H9 (cell line): ENCODE measurements around the gene FANCC. TPM values are rescaled to one million over a fixed set of nuclear protein-coding genes. Genes with fewer than 3 reads are reported as not detected.

ENCODE experiments used
- DNase-seq: peaks from one replicate; pipeline ENCODE4 v3.0.0-alpha.2; 2017
- H2AFZ ChIP-seq: one replicate; pipeline ENCODE4 v1.6.1; 2013; ENCODE audit warnings: mild to moderate bottlenecking, low read length, control low read depth, moderate library complexity
- H2AK5ac ChIP-seq: 2 replicates; pipeline ENCODE4 v1.6.1; 2013; ENCODE audit warnings: low read length, control low read depth, mixed read lengths; ENCODE audit not compliant: insufficient read length
- H2BK120ac ChIP-seq: one replicate; pipeline ENCODE4 v1.6.1; 2013; ENCODE audit warnings: low read depth, mild to moderate bottlenecking, low read length, control low read depth, inconsistent platforms; ENCODE audit not compliant: poor library complexity, severe bottlenecking
- H2BK12ac ChIP-seq: 2 replicates; pipeline ENCODE4 v1.6.1; 2013; ENCODE audit warnings: low read length, control low read depth, mixed read lengths, low read depth; ENCODE audit not compliant: insufficient read length
- H2BK15ac ChIP-seq: 2 replicates; pipeline ENCODE4 v1.6.1; 2013; ENCODE audit warnings: low read depth, low read length, control low read depth
- H2BK20ac ChIP-seq: one replicate; pipeline ENCODE4 v1.6.1; 2013; ENCODE audit warnings: low read depth, mild to moderate bottlenecking, low read length, control low read depth, inconsistent platforms; ENCODE audit not compliant: poor library complexity, severe bottlenecking
- H2BK5ac ChIP-seq: 2 replicates; pipeline ENCODE4 v1.6.1; 2013; ENCODE audit warnings: low read length, control low read depth, mixed read lengths; ENCODE audit not compliant: insufficient read length
- H3K14ac ChIP-seq: 2 replicates; pipeline ENCODE4 v1.6.1; 2013; ENCODE audit warnings: low read length, control low read depth; ENCODE audit not compliant: insufficient read depth
- H3K18ac ChIP-seq: 2 replicates; pipeline ENCODE4 v1.6.1; 2013; ENCODE audit warnings: low read depth, mild to moderate bottlenecking, mixed read lengths, low read length, control low read depth; ENCODE audit not compliant: insufficient read length
- H3K23ac ChIP-seq: 2 replicates; pipeline ENCODE4 v1.6.1; 2013; ENCODE audit warnings: low read length, control low read depth, mixed read lengths, low read depth; ENCODE audit not compliant: insufficient read length
- H3K23me2 ChIP-seq: 2 replicates; pipeline ENCODE4 v1.6.1; 2013; ENCODE audit warnings: low read depth, mild to moderate bottlenecking, mixed read lengths, low read length, control low read depth; ENCODE audit not compliant: insufficient read length, poor library complexity, severe bottlenecking
- H3K27ac ChIP-seq: 2 replicates; pipeline ENCODE4 v1.5.1; 2013; ENCODE audit warnings: low read length, control low read depth, mixed read lengths, low read depth; ENCODE audit not compliant: insufficient read length
- H3K27me3 ChIP-seq: 2 replicates; pipeline ENCODE4 v1.6.1; 2013; ENCODE audit warnings: low read length, control low read depth, inconsistent platforms; ENCODE audit not compliant: insufficient read depth
- H3K4ac ChIP-seq: 2 replicates; pipeline ENCODE4 v1.6.1; 2013; ENCODE audit warnings: low read depth, mild to moderate bottlenecking, control low read depth, inconsistent platforms, low read length, moderate library complexity
- H3K4me1 ChIP-seq: 2 replicates; pipeline ENCODE4 v1.6.1; 2013; ENCODE audit warnings: low read length, control low read depth, inconsistent platforms; ENCODE audit not compliant: insufficient read depth
- H3K4me2 ChIP-seq: 2 replicates; pipeline ENCODE4 v1.6.1; 2013; ENCODE audit warnings: low read length, control low read depth, mixed read lengths; ENCODE audit not compliant: insufficient read length, insufficient read depth
- H3K56ac ChIP-seq: 2 replicates; pipeline ENCODE4 v1.6.1; 2013; ENCODE audit warnings: low read depth, mild to moderate bottlenecking, mixed read lengths, low read length, control low read depth; ENCODE audit not compliant: insufficient read length
- H3K79me1 ChIP-seq: 2 replicates; pipeline ENCODE4 v1.6.1; 2013; ENCODE audit warnings: low read depth, mild to moderate bottlenecking, moderate library complexity, low read length, control low read depth, inconsistent platforms; ENCODE audit not compliant: insufficient read depth, poor library complexity, severe bottlenecking
- H3K79me2 ChIP-seq: 2 replicates; pipeline ENCODE4 v1.6.1; 2013; ENCODE audit warnings: low read length, control low read depth, inconsistent platforms; ENCODE audit not compliant: insufficient read depth
- H3K9ac ChIP-seq: 2 replicates; pipeline ENCODE4 v1.6.1; 2013; ENCODE audit warnings: low read length, control low read depth, mixed read lengths; ENCODE audit not compliant: insufficient read length; ENCODE audit errors: extremely low read depth
- H3K9me3 ChIP-seq: one replicate; pipeline ENCODE4 v1.6.1; 2013; ENCODE audit warnings: low read depth, low read length, inconsistent platforms; ENCODE audit not compliant: control insufficient read depth
- H3T11ph ChIP-seq: one replicate; pipeline ENCODE4 v1.6.1; 2013; ENCODE audit warnings: mild to moderate bottlenecking, low read length, control low read depth, inconsistent platforms
- H4K20me1 ChIP-seq: one replicate; pipeline ENCODE4 v1.6.1; 2013; ENCODE audit not compliant: control insufficient read depth, insufficient read length, insufficient read depth
- H4K5ac ChIP-seq: 2 replicates; pipeline ENCODE4 v1.6.1; 2013; ENCODE audit warnings: low read depth, mild to moderate bottlenecking, mixed read lengths, low read length, control low read depth; ENCODE audit not compliant: insufficient read length
- H4K8ac ChIP-seq: replicated peaks from 2 replicates; pipeline ENCODE4 v1.6.1; 2013; ENCODE audit warnings: low read length, control low read depth, mixed read lengths, low read depth; ENCODE audit not compliant: insufficient read length
- H4K91ac ChIP-seq: 2 replicates; pipeline ENCODE4 v1.6.1; 2013; ENCODE audit warnings: low read depth, mild to moderate bottlenecking, moderate library complexity, mixed read lengths, low read length, control low read depth; ENCODE audit not compliant: insufficient read length
- H3K27ac Mint-ChIP-seq, 3 experiments: 2 replicates in 2 of 3; 3 replicates in 1 of 3; pipeline ENCODE4 v1.8.0; 2020 to 2021; ENCODE audit warnings: mixed read lengths in 3 of 3, mild to moderate bottlenecking in 1 of 3, moderate library complexity in 1 of 3
- H3K27me3 Mint-ChIP-seq: 2 replicates; pipeline ENCODE4 v1.8.0; 2021; ENCODE audit warnings: low read depth, mild to moderate bottlenecking, moderate library complexity, mixed read lengths
- H3K36me3 Mint-ChIP-seq, 3 experiments: 2 replicates in 2 of 3; 3 replicates in 1 of 3; pipeline ENCODE4 v1.8.0; 2020 to 2021; ENCODE audit warnings: low read depth in 3 of 3, mixed read lengths in 3 of 3; ENCODE audit not compliant: insufficient read depth in 1 of 3
- H3K4me1 Mint-ChIP-seq, 2 experiments: 2 replicates each; pipeline ENCODE4 v1.8.0; 2020; ENCODE audit warnings: mixed read lengths in 2 of 2
- H3K4me3 Mint-ChIP-seq, 2 experiments: 2 replicates in 1 of 2; 3 replicates in 1 of 2; pipeline ENCODE4 v1.8.0; 2020 to 2021; ENCODE audit warnings: mild to moderate bottlenecking in 2 of 2, mixed read lengths in 2 of 2, moderate library complexity in 1 of 2
- H3K9me3 Mint-ChIP-seq, 2 experiments: 2 replicates in 1 of 2; 3 replicates in 1 of 2; pipeline ENCODE4 v1.8.0; 2020; ENCODE audit warnings: mild to moderate bottlenecking in 2 of 2, mixed read lengths in 2 of 2, moderate library complexity in 1 of 2
- WGBS: extraction: QIAGEN DNeasy Blood & Tissue Kit; methylation state at CpG from one replicate; pipeline ENCODE4 v1.1.7; 2013; ENCODE audit warnings: missing lambda C conversion rate, low lambda C conversion rate, mixed read lengths; ENCODE audit not compliant: insufficient read length; ENCODE audit errors: extremely low coverage; 5-methylcytosine and 5-hydroxymethylcytosine counted together
- total RNA-seq: library from RNA; stranded (reverse); gene quantifications from 2 replicates; pipeline ENCODE4 v1.2.1, GENCODE V29; 2021
- TF ChIP-seq, protein P1 (sequence below): fragments of 200-600 bp; sonication (generic); conservative IDR thresholded peaks from 3 replicates; pipeline ENCODE4 v1.8.0; 2021; ENCODE audit warnings: antibody characterized with exemption, mild to moderate bottlenecking

Gene FANCC
- total RNA-seq, 1 experiment from 2014 or later, result 14.6 TPM

DNA sequence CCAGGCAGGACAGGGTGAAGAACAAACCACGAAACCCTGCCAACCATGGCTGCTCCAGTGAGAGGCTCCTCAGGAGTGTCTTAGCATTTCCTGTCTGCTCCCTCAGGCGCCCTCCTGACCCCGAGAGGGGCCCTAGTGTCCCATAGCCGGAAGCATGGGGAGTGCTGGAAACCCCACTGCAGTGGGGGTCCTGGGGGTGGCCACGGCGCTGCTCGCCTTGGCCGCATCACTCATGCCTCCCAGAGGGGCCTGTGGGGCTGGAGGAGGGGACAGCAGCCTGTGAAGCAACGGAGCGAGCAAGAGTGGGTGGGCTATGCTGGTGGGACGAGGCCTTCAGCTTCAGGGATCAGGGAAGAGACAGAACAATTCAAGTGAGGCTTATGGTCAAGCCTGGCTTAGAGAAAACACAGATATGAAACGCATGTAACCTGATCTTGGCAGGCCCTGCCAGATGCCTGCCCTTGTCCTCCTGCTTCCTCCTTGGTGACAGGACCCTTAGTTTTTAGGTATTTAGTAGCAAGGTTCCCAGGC is 219.1 kb downstream of the FANCC start:
- TF ChIP-seq, protein P1, sequence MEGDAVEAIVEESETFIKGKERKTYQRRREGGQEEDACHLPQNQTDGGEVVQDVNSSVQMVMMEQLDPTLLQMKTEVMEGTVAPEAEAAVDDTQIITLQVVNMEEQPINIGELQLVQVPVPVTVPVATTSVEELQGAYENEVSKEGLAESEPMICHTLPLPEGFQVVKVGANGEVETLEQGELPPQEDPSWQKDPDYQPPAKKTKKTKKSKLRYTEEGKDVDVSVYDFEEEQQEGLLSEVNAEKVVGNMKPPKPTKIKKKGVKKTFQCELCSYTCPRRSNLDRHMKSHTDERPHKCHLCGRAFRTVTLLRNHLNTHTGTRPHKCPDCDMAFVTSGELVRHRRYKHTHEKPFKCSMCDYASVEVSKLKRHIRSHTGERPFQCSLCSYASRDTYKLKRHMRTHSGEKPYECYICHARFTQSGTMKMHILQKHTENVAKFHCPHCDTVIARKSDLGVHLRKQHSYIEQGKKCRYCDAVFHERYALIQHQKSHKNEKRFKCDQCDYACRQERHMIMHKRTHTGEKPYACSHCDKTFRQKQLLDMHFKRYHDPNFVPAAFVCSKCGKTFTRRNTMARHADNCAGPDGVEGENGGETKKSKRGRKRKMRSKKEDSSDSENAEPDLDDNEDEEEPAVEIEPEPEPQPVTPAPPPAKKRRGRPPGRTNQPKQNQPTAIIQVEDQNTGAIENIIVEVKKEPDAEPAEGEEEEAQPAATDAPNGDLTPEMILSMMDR, result no peak

More for the DNA sequence above, 219.1 kb downstream of the FANCC start:
- H3K14ac ChIP-seq, result no peak overlapping the region
- no peaks in the 10 kb centered on the region for H3K23me2 ChIP-seq
- Mint-ChIP-seq H3K4me3 (no peak overlapping the region), H3K4me1 (peaks cover 16 to 23% of the 10 kb centered on the region in 2 experiments), H3K27ac (peak overlapping the region; percentile 73 to 92 (median 77); a peak in 4 of 7 replicates), H3K9me3 (no peaks in the 10 kb centered on the region), H3K27me3 (no peaks in the 10 kb centered on the region), H3K36me3 (peaks cover 0 to 3% (median 2%) of the 10 kb centered on the region in 3 experiments; a peak in 3 of 7 replicates)
- H3K9ac ChIP-seq, result no peak overlapping the region
- H2AFZ ChIP-seq, result no peak overlapping the region
- H3K18ac ChIP-seq, result no peak overlapping the region
- H3K4me1 ChIP-seq, result no peaks in the 10 kb centered on the region
- H3K4me2 ChIP-seq, result no peak overlapping the region
- no peak overlapping the region for H3K4ac ChIP-seq
- H2AK5ac ChIP-seq, result no peak overlapping the region
- no peak overlapping the region for H2BK5ac ChIP-seq
- no peak overlapping the region for H2BK120ac ChIP-seq
- H4K91ac ChIP-seq, result no peak overlapping the region
- H3K27me3 ChIP-seq, result no peaks in the 10 kb centered on the region
- no peak overlapping the region for H3K23ac ChIP-seq
- H4K8ac ChIP-seq, result no peak overlapping the region
- H3K27ac ChIP-seq, result no peak overlapping the region
- no peak overlapping the region for H4K5ac ChIP-seq
- no peak overlapping the region for H3T11ph ChIP-seq
- no peak overlapping the region for H2BK12ac ChIP-seq
- H3K79me2 ChIP-seq, result no peaks in the 10 kb centered on the region
- no peaks in the 10 kb centered on the region for H3K79me1 ChIP-seq
- H3K9me3 ChIP-seq, result no peaks in the 10 kb centered on the region
- no CpG with 5 or more reads among the region's 12 CpGs for WGBS
- DNase-seq, result no peak
- no peak overlapping the region for H3K56ac ChIP-seq
- no peaks in the 10 kb centered on the region for H4K20me1 ChIP-seq
- no peak overlapping the region for H2BK20ac ChIP-seq
- no peak overlapping the region for H2BK15ac ChIP-seq
